Measurements from ENCODE around the gene SLC7A1.

The SLC7A1 gene

DNA sequence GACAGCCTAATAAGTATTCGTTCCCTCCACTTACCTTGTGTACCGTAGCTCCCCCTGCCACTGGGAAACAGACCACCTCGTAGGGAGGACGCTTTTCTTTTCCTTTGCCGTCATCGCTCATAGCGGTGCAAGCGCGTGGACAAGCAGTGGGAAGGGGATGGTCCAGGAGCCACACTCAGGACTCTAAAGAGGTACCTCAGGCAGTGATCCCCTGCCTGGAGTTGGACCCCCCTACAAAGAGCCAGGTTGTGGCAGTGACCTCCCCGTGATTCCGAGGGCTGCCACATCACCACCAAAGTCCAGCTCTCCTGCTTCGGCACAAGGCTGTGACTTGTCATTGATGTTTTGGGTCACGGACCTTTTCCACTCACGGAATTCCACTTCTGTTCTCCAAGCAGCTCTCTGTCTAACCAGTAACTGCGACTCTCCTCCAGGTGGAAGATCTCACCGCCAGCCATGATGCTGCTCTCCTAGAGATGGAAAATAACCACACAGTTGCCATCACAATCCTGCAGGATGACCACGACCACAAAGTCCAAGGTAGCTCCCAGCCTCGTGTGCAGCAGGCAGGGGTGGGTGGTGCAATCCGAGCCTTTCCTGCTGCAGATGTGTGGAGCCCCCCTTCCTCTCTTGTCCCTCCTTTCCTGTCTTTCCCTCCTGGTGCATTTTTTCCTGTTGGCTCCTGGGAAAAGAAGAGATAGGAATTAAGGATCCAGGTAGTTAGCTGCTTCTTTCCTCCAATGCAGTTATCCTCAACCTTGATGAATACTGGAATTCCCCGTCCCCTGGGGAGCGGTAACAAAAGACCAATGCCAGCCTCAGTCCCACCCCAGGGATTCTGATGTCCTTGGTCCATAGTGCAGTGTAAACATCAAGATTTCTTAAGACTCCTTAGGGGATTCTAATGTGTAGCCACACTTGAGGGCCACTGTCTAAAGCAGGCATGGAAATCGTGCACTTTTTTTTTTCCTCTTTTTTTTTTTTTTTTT, 107.7 kb downstream of the SLC7A1 start:
- H3K36me3 ChIP-seq, result no peaks in the 10 kb centered on the region
- TF ChIP-seq, protein P1, sequence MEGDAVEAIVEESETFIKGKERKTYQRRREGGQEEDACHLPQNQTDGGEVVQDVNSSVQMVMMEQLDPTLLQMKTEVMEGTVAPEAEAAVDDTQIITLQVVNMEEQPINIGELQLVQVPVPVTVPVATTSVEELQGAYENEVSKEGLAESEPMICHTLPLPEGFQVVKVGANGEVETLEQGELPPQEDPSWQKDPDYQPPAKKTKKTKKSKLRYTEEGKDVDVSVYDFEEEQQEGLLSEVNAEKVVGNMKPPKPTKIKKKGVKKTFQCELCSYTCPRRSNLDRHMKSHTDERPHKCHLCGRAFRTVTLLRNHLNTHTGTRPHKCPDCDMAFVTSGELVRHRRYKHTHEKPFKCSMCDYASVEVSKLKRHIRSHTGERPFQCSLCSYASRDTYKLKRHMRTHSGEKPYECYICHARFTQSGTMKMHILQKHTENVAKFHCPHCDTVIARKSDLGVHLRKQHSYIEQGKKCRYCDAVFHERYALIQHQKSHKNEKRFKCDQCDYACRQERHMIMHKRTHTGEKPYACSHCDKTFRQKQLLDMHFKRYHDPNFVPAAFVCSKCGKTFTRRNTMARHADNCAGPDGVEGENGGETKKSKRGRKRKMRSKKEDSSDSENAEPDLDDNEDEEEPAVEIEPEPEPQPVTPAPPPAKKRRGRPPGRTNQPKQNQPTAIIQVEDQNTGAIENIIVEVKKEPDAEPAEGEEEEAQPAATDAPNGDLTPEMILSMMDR (IDR thresholded peaks at IDR 0.05; ENCODE audit: low read depth, low read length), result no peak
- H3K4me1 ChIP-seq, result peaks cover 32% of the 10 kb centered on the region
- no peaks in the 10 kb centered on the region for H3K27me3 ChIP-seq
- H3K4me3 ChIP-seq (ENCODE audit: low read depth, low read length), result no peak overlapping the region
- no peak for DNase-seq
- H3K9me3 ChIP-seq, result no peaks in the 10 kb centered on the region

DNA sequence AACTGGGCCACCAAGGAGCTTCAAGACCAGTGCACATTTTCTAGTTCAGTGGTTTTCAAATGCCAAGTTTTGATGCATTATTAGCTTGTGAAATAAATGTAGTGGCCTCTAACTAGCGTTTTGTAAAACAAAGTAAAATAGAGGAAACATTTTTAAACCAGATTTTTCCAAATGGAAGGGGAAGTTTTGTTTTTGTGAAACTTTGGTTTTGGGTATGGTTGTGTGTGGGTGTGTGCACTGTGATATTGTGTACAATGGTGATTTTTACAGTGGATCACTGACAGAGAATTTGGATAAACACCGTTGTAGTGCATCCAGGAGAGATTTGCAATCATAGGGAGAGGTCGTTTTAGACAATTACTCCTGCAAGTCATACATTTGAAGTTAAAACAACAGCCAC, 108.9 kb downstream of the SLC7A1 start:
- H3K36me3 ChIP-seq, result no peaks in the 10 kb centered on the region
- no peak overlapping the region for H3K4me3 ChIP-seq (ENCODE audit: low read depth, low read length)
- TF ChIP-seq, protein P1 (IDR thresholded peaks at IDR 0.05; ENCODE audit: low read depth, low read length), result no peak
- no peak for DNase-seq
- peaks cover 36% of the 10 kb centered on the region for H3K4me1 ChIP-seq
- H3K9me3 ChIP-seq, result no peaks in the 10 kb centered on the region
- no peaks in the 10 kb centered on the region for H3K27me3 ChIP-seq

DNA sequence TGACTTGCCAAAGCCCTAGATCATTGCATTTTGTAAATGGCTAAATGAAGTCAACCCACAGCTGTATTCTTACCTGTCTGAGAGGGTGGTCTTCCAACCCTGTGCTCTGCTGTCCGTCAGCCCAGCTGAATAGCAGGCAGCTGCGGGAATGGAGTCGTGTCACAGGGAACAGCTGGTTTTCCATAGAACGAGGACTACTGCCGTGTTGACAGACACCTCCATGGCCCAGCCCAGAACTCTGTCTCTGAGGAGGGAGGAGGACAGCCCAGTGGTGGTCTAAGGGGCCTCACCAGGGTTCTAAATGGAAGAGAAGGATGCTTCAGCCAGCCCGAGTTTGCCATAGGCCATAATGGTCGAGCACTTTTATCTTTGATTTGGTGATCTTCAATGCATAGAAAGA, 110.7 kb downstream of the SLC7A1 start:
- H3K9me3 ChIP-seq, result no peaks in the 10 kb centered on the region
- DNase-seq, result peak; percentile 32
- TF ChIP-seq, protein P1 (IDR thresholded peaks at IDR 0.05; ENCODE audit: low read depth, low read length), result no peak
- no peaks in the 10 kb centered on the region for H3K27me3 ChIP-seq
- H3K4me1 ChIP-seq, result peaks cover 29% of the 10 kb centered on the region
- H3K4me3 ChIP-seq (ENCODE audit: low read depth, low read length), result peak overlapping the region; percentile 29; the same call in 1 of the 2 replicates
- H3K36me3 ChIP-seq, result no peaks in the 10 kb centered on the region

DNA sequence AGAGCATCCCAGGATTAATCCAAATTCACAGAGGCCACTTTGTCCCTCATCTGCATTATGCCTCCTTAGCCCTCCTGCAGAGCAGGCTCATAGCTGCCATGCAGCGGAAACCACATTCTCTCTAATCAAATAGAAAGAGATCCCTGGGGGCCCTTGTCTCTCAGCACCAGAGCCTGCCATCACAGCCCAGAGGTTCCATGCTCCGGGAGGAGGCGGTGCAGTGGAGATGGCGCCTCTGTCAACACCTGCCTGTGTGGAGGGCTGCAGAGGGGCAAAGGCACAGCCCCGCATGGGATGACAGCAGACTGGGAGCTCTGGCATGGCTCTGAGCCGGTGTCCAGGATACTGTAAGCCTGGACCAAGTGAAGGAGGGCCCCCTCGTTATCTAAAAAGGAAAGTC, 111.3 kb downstream of the SLC7A1 start:
- H3K4me1 ChIP-seq, result peaks cover 27% of the 10 kb centered on the region
- peak; percentile 93 for DNase-seq
- H3K4me3 ChIP-seq (ENCODE audit: low read depth, low read length), result peak overlapping the region; percentile 29; the same call in 1 of the 2 replicates
- no peaks in the 10 kb centered on the region for H3K36me3 ChIP-seq
- TF ChIP-seq, protein P1 (IDR thresholded peaks at IDR 0.05; ENCODE audit: low read depth, low read length), result 0 out of 2 replicates have a peak, but pooled peaks have one; percentile 18
- H3K27me3 ChIP-seq, result no peaks in the 10 kb centered on the region
- no peaks in the 10 kb centered on the region for H3K9me3 ChIP-seq

DNA sequence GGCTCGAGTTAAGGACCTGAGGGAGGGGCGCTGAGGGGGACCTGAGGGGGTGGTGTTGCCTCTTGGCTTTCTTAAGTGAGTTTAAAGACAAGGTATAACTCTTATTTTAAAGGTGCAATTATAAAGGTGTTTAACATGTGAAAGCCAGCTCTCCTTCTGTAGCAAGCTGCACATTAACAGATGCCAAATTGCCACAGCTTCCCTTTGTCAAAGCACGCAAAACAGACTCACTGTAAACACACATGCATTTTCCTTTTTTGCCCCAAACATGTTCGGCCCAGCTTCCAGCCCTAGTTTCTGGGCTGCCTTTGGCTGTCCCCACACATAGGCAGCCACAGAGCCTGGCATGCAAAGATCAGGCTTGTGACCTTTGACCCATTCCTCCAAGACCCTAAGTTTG, 111.9 kb downstream of the SLC7A1 start:
- Histone ChIP-seq H3K9me3 (no peaks in the 10 kb centered on the region), H3K27me3 (no peaks in the 10 kb centered on the region), H3K36me3 (no peaks in the 10 kb centered on the region), H3K4me1 (peaks cover 27% of the 10 kb centered on the region), H3K4me3 (ENCODE audit: low read depth, low read length) (peak overlapping the region; percentile 18)
- no peak for DNase-seq
- TF ChIP-seq, protein P1 (IDR thresholded peaks at IDR 0.05; ENCODE audit: low read depth, low read length), result no peak

DNA sequence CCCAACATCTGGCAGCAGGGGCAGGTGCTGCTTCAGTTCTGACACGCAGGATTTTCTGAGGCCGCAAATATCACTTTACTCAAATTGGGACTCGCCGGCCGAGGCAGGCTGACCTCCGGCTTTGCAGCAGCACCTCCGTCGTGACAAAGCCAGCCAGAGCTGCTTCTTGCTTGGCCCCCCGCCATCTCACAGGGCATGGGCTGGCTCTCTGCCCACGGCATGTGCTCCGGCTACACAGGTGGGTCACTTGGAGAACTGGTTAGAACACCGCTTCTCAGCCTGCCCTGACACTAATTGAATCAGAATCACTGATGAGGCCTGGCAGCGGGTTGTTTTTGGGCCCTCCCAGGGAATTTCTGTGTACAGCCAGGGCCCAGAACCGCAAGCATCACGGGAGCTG, 112.3 kb downstream of the SLC7A1 start:
- TF ChIP-seq, protein P1 (IDR thresholded peaks at IDR 0.05; ENCODE audit: low read depth, low read length), result no peak
- peak; percentile 77 for DNase-seq
- Histone ChIP-seq H3K27me3 (no peaks in the 10 kb centered on the region), H3K36me3 (no peaks in the 10 kb centered on the region), H3K4me3 (ENCODE audit: low read depth, low read length) (peak overlapping the region; percentile 17), H3K9me3 (no peaks in the 10 kb centered on the region), H3K4me1 (peaks cover 27% of the 10 kb centered on the region)
